Progenitor cell of endocrine pancreas (in vitro differentiated cells): Measurements from ENCODE around the gene RAD9B. TPM values are rescaled to one million over a fixed set of nuclear protein-coding genes. Genes with fewer than 3 reads are reported as not detected.

ENCODE experiments used
- DNase-seq: peaks from one replicate; pipeline ENCODE4 v3.0.0; 2021; ENCODE audit warnings: low spot score; ENCODE audit not compliant: unreplicated experiment
- H3K27ac Mint-ChIP-seq: 2 replicates; pipeline ENCODE4 v1.8.0; 2021; ENCODE audit warnings: mild to moderate bottlenecking, moderate library complexity, mixed read lengths
- H3K27me3 Mint-ChIP-seq: 2 replicates; pipeline ENCODE4 v1.8.0; 2021; ENCODE audit warnings: mixed read lengths
- H3K36me3 Mint-ChIP-seq: 2 replicates; pipeline ENCODE4 v1.8.0; 2022; ENCODE audit warnings: mixed read lengths; ENCODE audit not compliant: insufficient read depth
- H3K4me1 Mint-ChIP-seq: 2 replicates; pipeline ENCODE4 v1.8.0; 2021; ENCODE audit warnings: low read depth, mixed read lengths
- H3K4me3 Mint-ChIP-seq: 2 replicates; pipeline ENCODE4 v1.8.0; 2021; ENCODE audit warnings: low read depth, mild to moderate bottlenecking, moderate library complexity, mixed read lengths
- H3K9me3 Mint-ChIP-seq: 2 replicates; pipeline ENCODE4 v1.8.0; 2021; ENCODE audit warnings: low read depth, mixed read lengths
- CTCF ChIP-seq: fragments of 200-600 bp; sonication (generic); IDR thresholded peaks from one replicate; pipeline ENCODE4 v1.5.0; 2021; ENCODE audit warnings: antibody characterized with exemption, mild to moderate bottlenecking; ENCODE audit not compliant: unreplicated experiment
- total RNA-seq: library from RNA; stranded (reverse); gene quantifications from 2 replicates; pipeline ENCODE4 v1.2.1, GENCODE V29; 2021

RAD9B gene
- total RNA-seq, 1 donor from 2014 or later: 0.24 TPM

GRCh38 chr12:110545812-110546211, 43.7 kb downstream of the RAD9B start:
- no peak for TF ChIP-seq CTCF
- Mint-ChIP-seq H3K27me3 (no peaks in the 10 kb centered on the region), H3K9me3 (no peaks in the 10 kb centered on the region), H3K36me3 (peaks cover 18% of the 10 kb centered on the region), H3K4me1 (peaks cover 9% of the 10 kb centered on the region), H3K4me3 (no peak overlapping the region), H3K27ac (no peak overlapping the region)
- no peak for DNase-seq

GRCh38 chr12:110546339-110546738, 44.2 kb downstream of the RAD9B start:
- Mint-ChIP-seq H3K27ac (no peak overlapping the region), H3K9me3 (no peaks in the 10 kb centered on the region), H3K36me3 (peaks cover 18% of the 10 kb centered on the region), H3K27me3 (no peaks in the 10 kb centered on the region), H3K4me3 (no peak overlapping the region), H3K4me1 (peaks cover 9% of the 10 kb centered on the region)
- no peak for DNase-seq
- TF ChIP-seq CTCF: no peak

- DNase-seq: no peak
- H3K27ac Mint-ChIP-seq: no peak overlapping the region
- H3K27me3 Mint-ChIP-seq: no peaks in the 10 kb centered on the region
- no peak overlapping the region for H3K4me3 Mint-ChIP-seq
- peaks cover 22% of the 10 kb centered on the region for H3K36me3 Mint-ChIP-seq
- H3K9me3 Mint-ChIP-seq: no peaks in the 10 kb centered on the region
- no peak for TF ChIP-seq CTCF
- peaks cover 9% of the 10 kb centered on the region for H3K4me1 Mint-ChIP-seq
These were observed 45.0 kb downstream of the RAD9B start for GRCh38 chr12:110547090-110547489.

- H3K27me3 Mint-ChIP-seq: no peaks in the 10 kb centered on the region
- peaks cover 15% of the 10 kb centered on the region for H3K36me3 Mint-ChIP-seq
- no peak overlapping the region for H3K27ac Mint-ChIP-seq
- no peak overlapping the region for H3K4me3 Mint-ChIP-seq
- H3K9me3 Mint-ChIP-seq: no peaks in the 10 kb centered on the region
- H3K4me1 Mint-ChIP-seq: peaks cover 6% of the 10 kb centered on the region
- no peak for DNase-seq
- no peak for TF ChIP-seq CTCF
These were observed 46.5 kb downstream of the RAD9B start for GRCh38 chr12:110548678-110549077.

GRCh38 chr12:110549716-110550115, 47.6 kb downstream of the RAD9B start:
- Mint-ChIP-seq H3K27ac (peak overlapping the region; percentile 37), H3K9me3 (no peaks in the 10 kb centered on the region), H3K4me3 (no peak overlapping the region), H3K4me1 (peaks cover 6% of the 10 kb centered on the region), H3K36me3 (peaks cover 15% of the 10 kb centered on the region), H3K27me3 (no peaks in the 10 kb centered on the region)
- TF ChIP-seq CTCF: no peak
- no peak for DNase-seq
